Gastroesophageal sphincter (tissue), 3 donors: ENCODE data around the gene THSD4.

Experiments
- CTCF ChIP-seq, 4 experiments: fragments of 200-600 bp in 2 of 4; fragments of 450-650 bp in 2 of 4; sonication (generic) in 1 of 4; IDR thresholded peaks; one replicate each; pipeline ENCODE4 v1.5.1; 2017 to 2019; ENCODE audit warnings: antibody characterized with exemption in 4 of 4, mild to moderate bottlenecking in 2 of 4, moderate library complexity in 2 of 4
- POLR2AphosphoS5 ChIP-seq: sonication (generic); formaldehyde crosslinking; IDR thresholded peaks from one replicate; pipeline ENCODE4 v1.6.1; 2017; ENCODE audit warnings: antibody characterized with exemption

- TF ChIP-seq CTCF (IDR thresholded peaks at IDR 0.05) (no peak), POLR2AphosphoS5 (no peak)
Observed at GRCh38 chr15:71104636-71105035, 10.6 kb upstream of the THSD4 start.
